WTC11 (cell line): ENCODE measurements around the gene FBXL16. TPM values are rescaled to one million over a fixed set of nuclear protein-coding genes. Genes with fewer than 3 reads are reported as not detected.

ENCODE experiments used
- ATAC-seq: fragments of 200-7000 bp; cut with Tn5 transposase; 2 replicates; pipeline ENCODE4 v1.10.0; 2021; ENCODE audit warnings: mild to moderate bottlenecking, moderate library complexity
- CTCF ChIA-PET: fragments of 300-600 bp; sonication (Branson Sonifier 250); formaldehyde crosslinking; loops from one replicate; lab custom pipeline; 2021; ENCODE audit warnings: antibody characterized with exemption; lab: Charles Lee
- POLR2A ChIA-PET: fragments of 350-600 bp; sonication (Branson Sonifier 250); formaldehyde crosslinking; loops from one replicate; lab custom pipeline; 2021; ENCODE audit warnings: antibody characterized with exemption; lab: Charles Lee
- DNase-seq: peaks from one replicate; pipeline ENCODE4 v3.0.0; 2021; ENCODE audit warnings: low spot score
- H3K27ac Mint-ChIP-seq: 2 replicates; pipeline ENCODE4 v1.8.0; 2021; ENCODE audit warnings: mixed read lengths
- H3K27me3 Mint-ChIP-seq: 2 replicates; pipeline ENCODE4 v1.8.0; 2021; ENCODE audit warnings: low read depth, mild to moderate bottlenecking, moderate library complexity, mixed read lengths
- H3K36me3 Mint-ChIP-seq: 2 replicates; pipeline ENCODE4 v1.8.0; 2021; ENCODE audit warnings: mixed read lengths
- H3K4me1 Mint-ChIP-seq: 2 replicates; pipeline ENCODE4 v1.8.0; 2022; ENCODE audit warnings: mixed read lengths
- H3K4me3 Mint-ChIP-seq: 2 replicates; pipeline ENCODE4 v1.8.0; 2021; ENCODE audit warnings: mild to moderate bottlenecking, moderate library complexity, mixed read lengths
- H3K9me3 Mint-ChIP-seq: 2 replicates; pipeline ENCODE4 v1.8.0; 2021; ENCODE audit warnings: mixed read lengths
- ATF1 ChIP-seq: sonication (generic); formaldehyde crosslinking; IDR thresholded peaks from 2 replicates; pipeline ENCODE4 v1.8.1; 2023; ENCODE audit warnings: mild to moderate bottlenecking, moderate library complexity, missing genetic modification reagents
- CREM ChIP-seq: sonication (generic); formaldehyde crosslinking; IDR thresholded peaks from 2 replicates; pipeline ENCODE4 v1.8.1; 2022; ENCODE audit warnings: mild to moderate bottlenecking, missing genetic modification reagents, moderate library complexity
- E2F1 ChIP-seq: sonication (generic); formaldehyde crosslinking; IDR thresholded peaks from 2 replicates; pipeline ENCODE4 v1.8.0; 2022; ENCODE audit warnings: mild to moderate bottlenecking, missing genetic modification reagents
- E2F4 ChIP-seq: sonication (generic); formaldehyde crosslinking; IDR thresholded peaks from 2 replicates; pipeline ENCODE4 v1.8.1; 2022; ENCODE audit warnings: low read depth, mild to moderate bottlenecking, moderate library complexity, missing genetic modification reagents, borderline replicate concordance
- ERG ChIP-seq: fragments of 250-450 bp; sonication (Bioruptor Pico); IDR thresholded peaks from 2 replicates; pipeline ENCODE4 v1.8.0; 2021; ENCODE audit warnings: mild to moderate bottlenecking
- GRHL2 ChIP-seq: fragments of 250-450 bp; sonication (Bioruptor Pico); IDR thresholded peaks from 2 replicates; pipeline ENCODE4 v1.8.0; 2022; ENCODE audit warnings: mild to moderate bottlenecking, moderate library complexity; ENCODE audit not compliant: insufficient replicate concordance, severe bottlenecking
- IRF2 ChIP-seq: sonication (generic); formaldehyde crosslinking; IDR thresholded peaks from 2 replicates; pipeline ENCODE4 v1.8.0; 2022; ENCODE audit warnings: low read depth, missing genetic modification reagents, borderline replicate concordance
- MYBL2 ChIP-seq: sonication (generic); formaldehyde crosslinking; IDR thresholded peaks from 2 replicates; pipeline ENCODE4 v1.8.1; 2023; ENCODE audit warnings: mild to moderate bottlenecking, moderate library complexity, missing genetic modification reagents
- NFE2L1 ChIP-seq: sonication (generic); formaldehyde crosslinking; IDR thresholded peaks from 2 replicates; pipeline ENCODE4 v1.8.1; 2023; ENCODE audit warnings: missing genetic modification reagents
- NR1H2 ChIP-seq: sonication (generic); formaldehyde crosslinking; IDR thresholded peaks from 2 replicates; pipeline ENCODE4 v1.9.0; 2021; ENCODE audit warnings: mild to moderate bottlenecking, moderate library complexity, missing genetic modification reagents
- PRDM15 ChIP-seq: sonication (generic); formaldehyde crosslinking; IDR thresholded peaks from 2 replicates; pipeline ENCODE4 v1.8.0; 2022; ENCODE audit warnings: missing genetic modification reagents
- RELA ChIP-seq: sonication (generic); formaldehyde crosslinking; IDR thresholded peaks from 2 replicates; pipeline ENCODE4 v1.8.1; 2022; ENCODE audit warnings: missing genetic modification reagents, mild to moderate bottlenecking, borderline replicate concordance
- RORB ChIP-seq: fragments of 250-450 bp; sonication (Bioruptor Pico); IDR thresholded peaks from 2 replicates; pipeline ENCODE4 v1.9.0; 2021; ENCODE audit warnings: mild to moderate bottlenecking
- SMAD3 ChIP-seq: sonication (generic); formaldehyde crosslinking; IDR thresholded peaks from 2 replicates; pipeline ENCODE4 v1.8.0; 2022; ENCODE audit warnings: missing genetic modification reagents, mild to moderate bottlenecking, borderline replicate concordance
- STAT6 ChIP-seq: sonication (generic); formaldehyde crosslinking; conservative IDR thresholded peaks from 2 replicates; pipeline ENCODE4 v1.8.1; 2023; ENCODE audit warnings: mild to moderate bottlenecking, low read depth, missing genetic modification reagents, moderate library complexity
- TEAD4 ChIP-seq: sonication (generic); formaldehyde crosslinking; IDR thresholded peaks from 2 replicates; pipeline ENCODE4 v1.8.0; 2022; ENCODE audit warnings: mild to moderate bottlenecking, missing genetic modification reagents
- USF1 ChIP-seq: sonication (generic); formaldehyde crosslinking; IDR thresholded peaks from 2 replicates; pipeline ENCODE4 v1.8.0; 2022; ENCODE audit warnings: mild to moderate bottlenecking, missing genetic modification reagents
- ZNF263 ChIP-seq: sonication (generic); formaldehyde crosslinking; IDR thresholded peaks from 2 replicates; pipeline ENCODE4 v1.8.1; 2022; ENCODE audit warnings: low read depth, mild to moderate bottlenecking, moderate library complexity, missing genetic modification reagents
- ZNF396 ChIP-seq: fragments of 250-450 bp; sonication (Bioruptor Pico); IDR thresholded peaks from 2 replicates; pipeline ENCODE4 v1.8.0; 2021; ENCODE audit warnings: mild to moderate bottlenecking, moderate library complexity, borderline replicate concordance
- total RNA-seq: library from RNA; stranded (reverse); gene quantifications from 3 replicates; pipeline ENCODE4 v1.2.3, GENCODE V29; 2021

FBXL16 gene
- total RNA-seq, 1 experiment from 2014 or later, result 22.7 TPM

- Mint-ChIP-seq H3K27ac (no peak overlapping the region), H3K4me1 (peaks cover 31% of the 10 kb centered on the region), H3K36me3 (peaks cover 20% of the 10 kb centered on the region), H3K4me3 (no peak overlapping the region), H3K27me3 (no peaks in the 10 kb centered on the region), H3K9me3 (no peaks in the 10 kb centered on the region)
- ChIA-PET CTCF (interaction anchor here (0.8 to 3.1 kb wide), 11 partner anchors 10 to 99 kb away, joined by 3 to 21 read pairs (median 4); partner anchors contain the start of genes RHOT2 and WDR24), POLR2A (interaction anchor here (1.2 kb wide), 1 partner anchor 12 kb away, joined by 4 read pairs; the partner anchor contains the start of gene WDR24)
- TF ChIP-seq IRF2 (no peak), ZNF263 (no peak), ATF1 (no peak), GRHL2 (CRISPR knock-in tag) (no peak), MYBL2 (CRISPR knock-in tag) (no peak), NFE2L1 (no peak), TEAD4 (no peak), E2F4 (no peak), ERG (CRISPR knock-in tag) (no peak), E2F1 (CRISPR knock-in tag) (no peak), NR1H2 (CRISPR knock-in tag) (no peak), ZNF396 (CRISPR knock-in tag) (no peak)
- DNase-seq, result no peak
- ATAC-seq, result no peak
These were observed 27.3 kb downstream of the FBXL16 start for GRCh38 chr16:678209-678857.

GRCh38 chr16:677316-678190 lies 28.0 kb downstream of the FBXL16 start:
- TF ChIP-seq RELA (CRISPR knock-in tag), result peak; percentile 32; the same call in 1 of the 2 replicates
- TF ChIP-seq CREM (CRISPR knock-in tag), result no peak
- DNase-seq, result peak; percentile 74

GRCh38 chr16:676913-677312 lies 28.7 kb downstream of the FBXL16 start:
- Mint-ChIP-seq H3K9me3 (no peaks in the 10 kb centered on the region), H3K27ac (no peak overlapping the region), H3K36me3 (peaks cover 14% of the 10 kb centered on the region), H3K4me3 (no peak overlapping the region; the same call in 1 of the 2 replicates), H3K4me1 (peaks cover 24% of the 10 kb centered on the region), H3K27me3 (no peaks in the 10 kb centered on the region)
- CTCF ChIA-PET, result interaction anchor here (0.5 to 2.8 kb wide), 8 partner anchors 9 to 1240 kb away, joined by 3 to 11 read pairs (median 6); partner anchors contain the start of gene RHOT2
- POLR2A ChIA-PET, result interaction anchor here (1.1 kb wide), 1 partner anchor 92 kb away, joined by 3 read pairs; no protein-coding TSS in a partner anchor
- no peak for DNase-seq
- no peak for ATAC-seq
- TF ChIP-seq SMAD3 (CRISPR knock-in tag) (no peak), PRDM15 (CRISPR knock-in tag) (no peak), STAT6 (no peak), USF1 (CRISPR knock-in tag) (no peak), ATF1 (no peak), NFE2L1 (no peak), RORB (CRISPR knock-in tag) (no peak)

More at GRCh38 chr16:677316-678190, 28.0 kb downstream of the FBXL16 start:
- Mint-ChIP-seq H3K4me3 (no peak overlapping the region), H3K27ac (no peak overlapping the region), H3K9me3 (no peaks in the 10 kb centered on the region), H3K36me3 (peaks cover 20% of the 10 kb centered on the region), H3K4me1 (peaks cover 27% of the 10 kb centered on the region), H3K27me3 (no peaks in the 10 kb centered on the region)
- CTCF ChIA-PET, result interaction anchor here (0.5 to 3.1 kb wide), 5 partner anchors 9 to 1239 kb away, joined by 3 to 21 read pairs (median 3); partner anchors contain the start of gene RHOT2
- ATAC-seq, result no peak
- POLR2A ChIA-PET, result no interaction called here
